Measurements from ENCODE around the gene NAA16. TPM values are rescaled to one million over a fixed set of nuclear protein-coding genes. Genes with fewer than 3 reads are reported as not detected.

NAA16 gene
- total RNA-seq, 2 donors from 2014 or later: 17.6 to 19.9 TPM

- DNase-seq (ENCODE audit: low spot score): no peak
- no peak for TF ChIP-seq POLR2A (IDR thresholded peaks at IDR 0.05)
- no peak for TF ChIP-seq POLR2AphosphoS5 (IDR thresholded peaks at IDR 0.05)
- TF ChIP-seq, protein P1, sequence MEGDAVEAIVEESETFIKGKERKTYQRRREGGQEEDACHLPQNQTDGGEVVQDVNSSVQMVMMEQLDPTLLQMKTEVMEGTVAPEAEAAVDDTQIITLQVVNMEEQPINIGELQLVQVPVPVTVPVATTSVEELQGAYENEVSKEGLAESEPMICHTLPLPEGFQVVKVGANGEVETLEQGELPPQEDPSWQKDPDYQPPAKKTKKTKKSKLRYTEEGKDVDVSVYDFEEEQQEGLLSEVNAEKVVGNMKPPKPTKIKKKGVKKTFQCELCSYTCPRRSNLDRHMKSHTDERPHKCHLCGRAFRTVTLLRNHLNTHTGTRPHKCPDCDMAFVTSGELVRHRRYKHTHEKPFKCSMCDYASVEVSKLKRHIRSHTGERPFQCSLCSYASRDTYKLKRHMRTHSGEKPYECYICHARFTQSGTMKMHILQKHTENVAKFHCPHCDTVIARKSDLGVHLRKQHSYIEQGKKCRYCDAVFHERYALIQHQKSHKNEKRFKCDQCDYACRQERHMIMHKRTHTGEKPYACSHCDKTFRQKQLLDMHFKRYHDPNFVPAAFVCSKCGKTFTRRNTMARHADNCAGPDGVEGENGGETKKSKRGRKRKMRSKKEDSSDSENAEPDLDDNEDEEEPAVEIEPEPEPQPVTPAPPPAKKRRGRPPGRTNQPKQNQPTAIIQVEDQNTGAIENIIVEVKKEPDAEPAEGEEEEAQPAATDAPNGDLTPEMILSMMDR (IDR thresholded peaks at IDR 0.05): no peak
- no peaks in the 10 kb centered on the region for H3K27me3 ChIP-seq (replicated peaks; ENCODE audit: insufficient read depth)
- WGBS: 50% methylated on average over 1 of the region's 1 CpG
- no peaks in the 10 kb centered on the region for H3K4me1 ChIP-seq (replicated peaks)
- H3K27ac ChIP-seq: no peak overlapping the region
- H3K9me3 ChIP-seq: no peaks in the 10 kb centered on the region
- H3K4me3 ChIP-seq: no peak overlapping the region
- no peaks in the 10 kb centered on the region for H3K36me3 ChIP-seq
- intact Hi-C loops (cut with DNase I): no loop called here
Observed at GRCh38 chr13:41408746-41409145, 97.7 kb downstream of the NAA16 start.

DNA sequence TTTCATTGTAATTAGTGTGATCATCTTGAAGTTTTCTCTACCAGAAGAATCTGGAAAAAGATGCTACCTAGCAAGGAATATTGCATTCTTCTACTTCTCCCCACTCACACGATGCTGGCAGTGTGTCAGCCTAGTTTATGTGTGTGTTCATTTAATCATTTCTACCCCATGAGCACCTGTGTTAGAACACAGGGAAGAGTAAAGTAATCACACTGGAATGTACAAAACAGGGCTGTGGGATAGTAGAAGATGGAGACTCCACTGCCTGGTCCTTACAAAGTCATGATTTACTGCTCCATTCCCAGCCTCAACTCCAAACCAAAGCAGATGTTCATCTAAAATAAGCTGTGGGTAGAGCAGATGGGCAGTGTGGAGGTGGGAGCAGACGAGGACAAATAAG is 98.5 kb downstream of the NAA16 start:
- Histone ChIP-seq H3K27me3 (replicated peaks; ENCODE audit: insufficient read depth) (no peaks in the 10 kb centered on the region), H3K36me3 (no peaks in the 10 kb centered on the region), H3K27ac (no peak overlapping the region), H3K9me3 (no peaks in the 10 kb centered on the region), H3K4me3 (no peak overlapping the region), H3K4me1 (replicated peaks) (no peaks in the 10 kb centered on the region)
- WGBS: 64% methylated on average over 2 of the region's 2 CpGs
- DNase-seq (ENCODE audit: low spot score): no peak
- TF ChIP-seq POLR2AphosphoS5 (IDR thresholded peaks at IDR 0.05): no peak
- TF ChIP-seq POLR2A (IDR thresholded peaks at IDR 0.05): no peak
- TF ChIP-seq, protein P1 (IDR thresholded peaks at IDR 0.05): no peak
- intact Hi-C loops (cut with DNase I): loop anchor here (5.0 kb wide), 1 partner anchor 243 kb away; no protein-coding TSS in a partner anchor

- 90% methylated on average over 5 of the region's 5 CpGs for WGBS
- intact Hi-C loops (cut with DNase I): loop anchor here (5.0 kb wide), 1 partner anchor 241 kb away; no protein-coding TSS in a partner anchor
Observed at GRCh38 chr13:41411060-41411459, 100.0 kb downstream of the NAA16 start.

GRCh38 chr13:41411522-41411921 is 100.5 kb downstream of the NAA16 start:
- H3K4me3 ChIP-seq: no peak overlapping the region
- no peaks in the 10 kb centered on the region for H3K27me3 ChIP-seq (replicated peaks; ENCODE audit: insufficient read depth)
- 42% methylated on average over 5 of the region's 5 CpGs for WGBS
- H3K36me3 ChIP-seq: no peaks in the 10 kb centered on the region
- DNase-seq (ENCODE audit: low spot score): peak; percentile 13
- TF ChIP-seq, protein P1 (IDR thresholded peaks at IDR 0.05): peak in 2 of 4 experiments; percentile 27 to 45
- TF ChIP-seq POLR2AphosphoS5 (IDR thresholded peaks at IDR 0.05) (no peak), POLR2A (IDR thresholded peaks at IDR 0.05) (no peak)
- H3K9me3 ChIP-seq: no peaks in the 10 kb centered on the region
- no peaks in the 10 kb centered on the region for H3K4me1 ChIP-seq (replicated peaks)
- intact Hi-C loops (cut with DNase I): loop anchor here (5.0 kb wide), 1 partner anchor 241 kb away; no protein-coding TSS in a partner anchor
- H3K27ac ChIP-seq: no peak overlapping the region

More at GRCh38 chr13:41411060-41411459, 100.0 kb downstream of the NAA16 start:
- no peak for TF ChIP-seq POLR2A (IDR thresholded peaks at IDR 0.05)
- TF ChIP-seq, protein P1 (IDR thresholded peaks at IDR 0.05): no peak
- no peak for TF ChIP-seq POLR2AphosphoS5 (IDR thresholded peaks at IDR 0.05)
- H3K36me3 ChIP-seq: no peaks in the 10 kb centered on the region
- no peak overlapping the region for H3K27ac ChIP-seq
- no peaks in the 10 kb centered on the region for H3K4me1 ChIP-seq (replicated peaks)
- no peaks in the 10 kb centered on the region for H3K9me3 ChIP-seq
- no peak for DNase-seq (ENCODE audit: low spot score)
- H3K4me3 ChIP-seq: no peak overlapping the region
- H3K27me3 ChIP-seq (replicated peaks; ENCODE audit: insufficient read depth): no peaks in the 10 kb centered on the region

DNA sequence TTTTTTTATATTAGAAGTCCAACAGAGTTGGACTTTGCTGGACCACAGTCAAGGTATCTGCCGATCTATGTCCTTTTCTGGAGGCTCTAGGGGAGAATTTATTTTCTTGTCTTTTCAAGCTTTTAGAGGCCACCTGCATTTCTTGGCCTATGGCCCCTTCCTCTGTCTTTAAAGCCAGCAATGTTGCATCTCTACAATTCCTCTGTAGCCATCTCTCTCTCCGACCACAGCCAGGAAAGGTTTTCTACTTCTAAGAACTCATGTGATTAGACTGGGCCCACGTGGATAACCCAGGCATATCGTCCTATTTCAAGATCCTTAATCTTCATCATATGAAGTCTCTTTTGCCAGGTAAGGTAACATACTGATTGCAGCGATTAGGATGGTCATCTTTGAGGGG is 102.8 kb downstream of the NAA16 start:
- H3K9me3 ChIP-seq: no peaks in the 10 kb centered on the region
- H3K27me3 ChIP-seq (replicated peaks; ENCODE audit: insufficient read depth): no peaks in the 10 kb centered on the region
- no peak overlapping the region for H3K27ac ChIP-seq
- intact Hi-C loops (cut with DNase I): loop anchor here (5.0 kb wide), 1 partner anchor 238 kb away; no protein-coding TSS in a partner anchor
- H3K4me3 ChIP-seq: no peak overlapping the region
- DNase-seq (ENCODE audit: low spot score): no peak
- TF ChIP-seq, protein P1 (IDR thresholded peaks at IDR 0.05): no peak
- TF ChIP-seq POLR2A (IDR thresholded peaks at IDR 0.05): no peak
- TF ChIP-seq POLR2AphosphoS5 (IDR thresholded peaks at IDR 0.05): no peak
- H3K4me1 ChIP-seq (replicated peaks): no peaks in the 10 kb centered on the region
- H3K36me3 ChIP-seq: no peaks in the 10 kb centered on the region
- WGBS: 92% methylated on average over 5 of the region's 5 CpGs
